Loucy (cell line): ENCODE measurements around the gene FFAR3.

Experiments
- CTCF ChIP-seq: fragments of 200-600 bp; sonication (generic); conservative IDR thresholded peaks from 2 replicates; pipeline ENCODE4 v1.5.1; 2014; ENCODE audit warnings: mild to moderate bottlenecking, antibody characterized with exemption, low read length
- EZH2phosphoT487 ChIP-seq: fragments of 200-600 bp; IDR thresholded peaks from 2 replicates; pipeline ENCODE4 v1.6.1; 2018; ENCODE audit warnings: antibody characterized with exemption, mild to moderate bottlenecking, moderate library complexity, borderline replicate concordance

DNA sequence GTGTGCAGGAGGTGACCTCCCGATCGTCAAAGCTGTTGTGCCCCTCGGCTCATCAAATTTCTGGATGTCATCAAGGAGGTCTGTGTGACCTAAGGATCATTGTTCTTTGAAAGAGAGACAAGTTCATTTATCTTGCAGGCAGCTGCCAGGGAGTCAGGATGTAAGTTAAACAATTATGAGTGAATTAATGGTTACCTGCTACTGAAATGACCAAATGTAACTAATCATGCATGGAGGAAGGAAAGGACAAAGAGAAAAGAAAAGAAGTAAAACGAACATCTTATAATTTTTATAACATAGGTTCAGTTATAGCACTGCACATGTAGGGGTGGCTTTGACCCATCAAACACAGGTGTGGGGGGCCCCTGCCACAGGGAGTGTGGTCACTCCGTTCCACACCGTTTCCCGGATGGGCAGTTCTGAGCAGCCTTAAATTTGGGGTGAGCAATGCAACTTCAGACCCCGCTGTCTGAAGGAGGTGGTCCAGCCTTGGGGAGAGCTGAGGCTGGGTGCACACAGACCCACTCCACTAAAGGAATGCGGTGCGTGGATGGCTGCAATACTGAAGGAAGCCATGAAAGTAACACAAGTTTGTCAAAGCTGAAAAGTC lies 24.0 kb upstream of the FFAR3 start:
- TF ChIP-seq CTCF: no peak
- no peak for TF ChIP-seq EZH2phosphoT487
